Measurements from ENCODE around the gene UST. TPM values are rescaled to one million over a fixed set of nuclear protein-coding genes. Genes with fewer than 3 reads are reported as not detected.
"Not testable (repeated sequence)": the region's sequence is repeated elsewhere in the genome, so short reads cannot be mapped to it uniquely, and the experiment has no call there.

Gene UST
- total RNA-seq, 4 donors from 2014 or later = 2.3 to 8.4 (median 2.8) TPM

DNA sequence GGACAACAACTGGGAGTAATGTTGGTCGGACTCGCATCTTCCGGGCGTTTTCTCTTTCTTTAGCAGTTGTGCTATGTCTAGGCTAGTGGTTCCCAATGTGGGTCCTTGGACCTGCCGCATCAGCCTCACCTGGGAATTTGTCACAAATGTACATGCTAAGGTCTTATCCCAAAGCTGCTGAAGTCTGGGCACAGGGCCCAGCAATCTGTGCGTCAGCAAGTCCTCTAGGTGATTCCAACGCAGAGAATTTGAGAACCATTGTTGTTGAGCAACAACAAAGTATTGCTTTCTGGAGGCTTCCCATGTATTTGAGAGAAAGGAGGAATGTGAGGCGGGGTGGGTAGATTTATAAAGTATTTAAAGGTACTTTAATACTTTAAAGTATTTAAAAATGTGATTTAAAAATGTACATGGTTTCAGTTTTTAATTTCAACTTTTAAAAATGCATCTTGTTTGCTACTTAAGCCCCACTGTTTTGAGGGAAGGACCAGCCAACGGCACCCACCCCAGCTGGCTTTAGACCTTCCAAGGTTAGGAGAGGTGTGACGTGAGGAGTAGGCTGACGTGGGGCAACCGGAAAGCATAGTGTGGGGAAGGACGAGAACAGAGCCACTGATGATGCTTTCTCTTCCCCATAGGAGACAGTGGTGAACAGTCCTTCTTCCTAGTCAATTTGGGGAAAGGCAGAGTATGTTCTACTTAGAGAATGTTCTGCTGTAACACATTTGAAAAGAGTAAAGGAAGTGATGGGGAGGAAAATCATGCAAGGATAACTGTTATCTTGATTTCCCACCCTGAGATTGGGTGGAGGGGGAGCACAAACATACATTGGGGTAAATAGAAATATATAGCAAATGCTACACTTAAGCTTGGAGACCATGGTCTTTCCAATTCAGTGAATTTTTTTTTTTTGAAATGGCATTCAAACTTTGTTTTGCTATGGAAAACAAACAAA is 4.3 kb downstream of the UST start:
- peaks cover 4 to 6% (median 5%) of the 10 kb centered on the region in 3 donors for H3K27me3 ChIP-seq
- DNase-seq (peak in 1 of 2 donors; percentile 19), ATAC-seq (no peak)
- TF ChIP-seq POLR2A (IDR thresholded peaks at IDR 0.05) = no peak
- TF ChIP-seq, protein P1, sequence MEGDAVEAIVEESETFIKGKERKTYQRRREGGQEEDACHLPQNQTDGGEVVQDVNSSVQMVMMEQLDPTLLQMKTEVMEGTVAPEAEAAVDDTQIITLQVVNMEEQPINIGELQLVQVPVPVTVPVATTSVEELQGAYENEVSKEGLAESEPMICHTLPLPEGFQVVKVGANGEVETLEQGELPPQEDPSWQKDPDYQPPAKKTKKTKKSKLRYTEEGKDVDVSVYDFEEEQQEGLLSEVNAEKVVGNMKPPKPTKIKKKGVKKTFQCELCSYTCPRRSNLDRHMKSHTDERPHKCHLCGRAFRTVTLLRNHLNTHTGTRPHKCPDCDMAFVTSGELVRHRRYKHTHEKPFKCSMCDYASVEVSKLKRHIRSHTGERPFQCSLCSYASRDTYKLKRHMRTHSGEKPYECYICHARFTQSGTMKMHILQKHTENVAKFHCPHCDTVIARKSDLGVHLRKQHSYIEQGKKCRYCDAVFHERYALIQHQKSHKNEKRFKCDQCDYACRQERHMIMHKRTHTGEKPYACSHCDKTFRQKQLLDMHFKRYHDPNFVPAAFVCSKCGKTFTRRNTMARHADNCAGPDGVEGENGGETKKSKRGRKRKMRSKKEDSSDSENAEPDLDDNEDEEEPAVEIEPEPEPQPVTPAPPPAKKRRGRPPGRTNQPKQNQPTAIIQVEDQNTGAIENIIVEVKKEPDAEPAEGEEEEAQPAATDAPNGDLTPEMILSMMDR (IDR thresholded peaks at IDR 0.05 in 4 of 5, conservative IDR thresholded peaks at IDR 0.05 in 1 of 5) = no peak
- no peaks in the 10 kb centered on the region for H3K36me3 ChIP-seq
- H3K27ac ChIP-seq = no peak overlapping the region
- H3K4me1 ChIP-seq = peaks cover 0 to 13% of the 10 kb centered on the region in 2 donors
- in situ Hi-C loops (cut with MboI; ENCODE audit: low sequenced_read_pairs in 4 of 4) (no loop called here), intact Hi-C loops (cut with DNase I; ENCODE audit: low total_unique reads) (no loop called here)
- H3K9me3 ChIP-seq = no peaks in the 10 kb centered on the region
- no peak overlapping the region for H3K4me3 ChIP-seq

DNA sequence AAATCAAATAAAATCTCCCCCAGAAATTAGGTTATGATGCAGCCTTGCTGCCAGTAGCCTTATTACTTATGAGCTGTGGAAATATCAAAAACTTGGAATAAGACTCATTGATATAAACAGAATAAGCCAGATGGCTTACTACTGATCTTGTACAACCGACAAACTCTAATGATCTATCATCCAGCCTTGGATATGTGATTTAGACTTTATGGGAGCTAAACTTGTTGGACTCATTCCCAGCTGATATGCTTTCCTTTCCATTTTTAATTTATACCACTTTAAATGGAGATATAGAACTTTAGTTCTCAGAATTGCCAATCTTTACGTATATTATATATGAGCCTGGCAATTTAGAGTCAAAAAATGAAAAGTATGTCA is 5.0 kb downstream of the UST start:
- no peak for DNase-seq
- Histone ChIP-seq H3K27ac (no peak overlapping the region), H3K4me3 (no peak overlapping the region), H3K36me3 (no peaks in the 10 kb centered on the region), H3K4me1 (peaks cover 0 to 10% of the 10 kb centered on the region in 2 donors), H3K9me3 (no peaks in the 10 kb centered on the region), H3K27me3 (peaks cover 4 to 6% (median 5%) of the 10 kb centered on the region in 3 donors)
- intact Hi-C loops (cut with DNase I; ENCODE audit: low total_unique reads) = no loop called here
- no peak for TF ChIP-seq POLR2A (IDR thresholded peaks at IDR 0.05)
- TF ChIP-seq, protein P1 (IDR thresholded peaks at IDR 0.05 in 4 of 5, conservative IDR thresholded peaks at IDR 0.05 in 1 of 5) = no peak
- in situ Hi-C loops (cut with MboI; ENCODE audit: low sequenced_read_pairs in 4 of 4) = no loop called here
- no peak for ATAC-seq

DNA sequence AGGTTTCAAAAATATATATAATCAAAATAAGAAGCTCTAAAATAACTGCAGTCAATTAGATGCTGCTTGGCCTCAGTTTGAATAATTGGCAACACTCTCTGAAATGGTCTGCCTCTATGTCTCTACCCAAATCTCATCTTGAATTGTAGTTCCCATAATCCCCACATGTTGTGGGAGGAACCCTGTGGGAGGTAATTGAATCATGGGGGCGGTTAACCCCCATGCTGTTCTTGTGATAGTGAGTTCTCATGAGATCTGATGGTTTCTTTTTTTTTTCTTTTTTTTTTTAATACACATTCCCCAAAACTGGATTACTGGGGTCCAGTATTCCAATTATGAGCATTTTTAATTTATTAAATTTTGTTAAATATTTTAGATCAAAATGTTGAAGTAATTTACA is 8.5 kb downstream of the UST start:
- H3K27ac ChIP-seq; H3K9me3 ChIP-seq; ATAC-seq; H3K36me3 ChIP-seq; in situ Hi-C loops (cut with MboI; ENCODE audit: low sequenced_read_pairs in 4 of 4); H3K4me1 ChIP-seq; intact Hi-C loops (cut with DNase I; ENCODE audit: low total_unique reads); H3K4me3 ChIP-seq; DNase-seq; H3K27me3 ChIP-seq: not testable (repeated sequence)

DNA sequence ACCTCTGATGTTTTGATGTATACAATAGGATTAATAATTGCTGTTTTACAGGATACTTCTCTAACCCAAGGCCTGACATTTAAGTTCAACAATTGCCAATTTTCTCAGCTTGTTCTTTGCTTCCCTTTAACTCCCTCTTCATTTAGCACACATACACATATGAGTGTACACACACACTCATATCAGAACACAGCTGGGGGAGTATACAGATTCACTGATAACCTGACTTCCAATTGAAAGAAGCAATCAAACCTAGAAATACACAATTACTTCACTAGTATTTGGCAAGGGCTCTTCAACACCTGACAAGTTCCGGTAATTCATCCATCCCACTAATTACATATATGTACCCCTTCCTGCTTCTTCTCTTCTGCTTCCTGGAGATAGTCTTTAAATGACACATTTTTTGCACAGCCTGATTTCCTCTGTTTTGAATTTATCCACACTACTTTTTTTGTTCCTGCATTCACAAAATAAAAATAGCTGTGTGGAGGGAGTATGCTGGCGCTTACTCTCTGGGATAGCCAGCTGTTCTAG is 11.2 kb downstream of the UST start:
- DNase-seq (no peak), ATAC-seq (no peak)
- Histone ChIP-seq H3K4me3 (no peak overlapping the region), H3K27me3 (no peaks in the 10 kb centered on the region), H3K36me3 (no peaks in the 10 kb centered on the region), H3K27ac (no peak overlapping the region), H3K4me1 (peaks cover 0 to 5% of the 10 kb centered on the region in 2 donors), H3K9me3 (no peaks in the 10 kb centered on the region)
- intact Hi-C loops (cut with DNase I; ENCODE audit: low total_unique reads) = no loop called here
- in situ Hi-C loops (cut with MboI; ENCODE audit: low sequenced_read_pairs in 4 of 4) = no loop called here
- no peak for TF ChIP-seq POLR2A (IDR thresholded peaks at IDR 0.05)
- TF ChIP-seq, protein P1 (IDR thresholded peaks at IDR 0.05 in 4 of 5, conservative IDR thresholded peaks at IDR 0.05 in 1 of 5) = no peak

DNA sequence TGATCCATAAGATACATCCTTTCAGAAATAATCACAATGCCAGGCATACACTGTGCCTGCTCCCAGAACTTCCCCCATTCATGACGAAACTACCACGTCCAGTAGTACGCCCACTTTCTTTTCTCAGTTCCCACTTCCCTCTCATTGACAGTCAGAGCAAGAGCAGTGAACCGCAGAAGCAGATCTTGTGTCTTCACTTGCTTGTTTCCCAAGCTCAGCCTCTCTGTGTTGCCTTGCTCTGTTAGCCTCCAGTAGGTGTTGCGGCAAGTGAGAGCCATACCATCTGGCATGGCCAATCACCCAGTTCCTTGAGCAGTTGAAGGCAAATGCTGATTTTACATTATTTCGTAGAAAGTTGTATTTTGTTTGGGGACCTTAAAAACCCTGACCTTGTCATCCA is 11.7 kb downstream of the UST start:
- Histone ChIP-seq H3K4me3 (no peak overlapping the region), H3K27me3 (no peaks in the 10 kb centered on the region), H3K27ac (no peak overlapping the region), H3K4me1 (peaks cover 0 to 5% of the 10 kb centered on the region in 2 donors), H3K9me3 (no peaks in the 10 kb centered on the region), H3K36me3 (no peaks in the 10 kb centered on the region)
- peak in 1 of 2 donors; percentile 18 for DNase-seq
- in situ Hi-C loops (cut with MboI; ENCODE audit: low sequenced_read_pairs in 4 of 4) (no loop called here), intact Hi-C loops (cut with DNase I; ENCODE audit: low total_unique reads) (no loop called here)
- no peak for ATAC-seq
- TF ChIP-seq, protein P1 (IDR thresholded peaks at IDR 0.05 in 4 of 5, conservative IDR thresholded peaks at IDR 0.05 in 1 of 5) = no peak
- peak in 1 of 2 donors; percentile 13 for TF ChIP-seq POLR2A (IDR thresholded peaks at IDR 0.05)

Data from gastrocnemius medialis (tissue), 4 donors.